Neuron (in vitro differentiated cells): ENCODE results near the gene UBXN10.

Experiments
- H2AFZ ChIP-seq: one replicate; pipeline ENCODE4 v1.6.1; 2013; ENCODE audit warnings: low read depth, mild to moderate bottlenecking, inconsistent platforms, low read length, moderate library complexity
- H3K27me3 ChIP-seq: one replicate; pipeline ENCODE4 v1.6.1; 2013; ENCODE audit warnings: low read length; ENCODE audit not compliant: insufficient read depth
- H3K36me3 ChIP-seq: one replicate; pipeline ENCODE4 v1.6.1; 2013; ENCODE audit warnings: low read length; ENCODE audit not compliant: insufficient read depth
- H3K4me1 ChIP-seq: one replicate; pipeline ENCODE4 v1.6.1; 2013; ENCODE audit warnings: low read length; ENCODE audit not compliant: insufficient read depth
- H3K4me3 ChIP-seq: 2 replicates; pipeline ENCODE4 v1.5.1; 2013; ENCODE audit warnings: mild to moderate bottlenecking, low read length, moderate library complexity
- H3K9me3 ChIP-seq: one replicate; pipeline ENCODE4 v1.6.1; 2013; ENCODE audit warnings: low read length

UBXN10 gene

DNA sequence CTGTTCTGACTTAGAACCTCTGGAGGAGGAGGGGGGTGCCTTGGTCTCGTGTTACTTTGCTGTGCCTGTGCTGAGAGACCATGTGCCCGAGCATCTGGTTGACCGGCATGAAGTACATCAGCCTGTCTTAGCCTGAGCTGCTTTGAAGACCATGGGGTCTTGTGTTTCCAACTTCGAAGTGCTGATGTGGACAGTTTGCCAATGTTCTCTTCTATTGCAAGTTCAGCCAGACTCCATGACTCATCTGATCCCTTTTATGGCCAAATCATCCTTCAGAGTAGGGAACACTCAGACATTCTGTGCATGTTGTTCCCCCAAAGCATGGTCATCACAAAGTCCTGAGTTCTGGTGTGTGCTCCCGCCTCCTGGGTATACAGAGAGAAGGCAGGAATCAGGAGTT lies 6.5 kb downstream of the UBXN10 start:
- Histone ChIP-seq H3K36me3 (no peaks in the 10 kb centered on the region), H3K9me3 (no peaks in the 10 kb centered on the region), H3K4me3 (no peak overlapping the region), H3K27me3 (peaks cover 12% of the 10 kb centered on the region), H3K4me1 (no peaks in the 10 kb centered on the region), H2AFZ (no peak overlapping the region)

DNA sequence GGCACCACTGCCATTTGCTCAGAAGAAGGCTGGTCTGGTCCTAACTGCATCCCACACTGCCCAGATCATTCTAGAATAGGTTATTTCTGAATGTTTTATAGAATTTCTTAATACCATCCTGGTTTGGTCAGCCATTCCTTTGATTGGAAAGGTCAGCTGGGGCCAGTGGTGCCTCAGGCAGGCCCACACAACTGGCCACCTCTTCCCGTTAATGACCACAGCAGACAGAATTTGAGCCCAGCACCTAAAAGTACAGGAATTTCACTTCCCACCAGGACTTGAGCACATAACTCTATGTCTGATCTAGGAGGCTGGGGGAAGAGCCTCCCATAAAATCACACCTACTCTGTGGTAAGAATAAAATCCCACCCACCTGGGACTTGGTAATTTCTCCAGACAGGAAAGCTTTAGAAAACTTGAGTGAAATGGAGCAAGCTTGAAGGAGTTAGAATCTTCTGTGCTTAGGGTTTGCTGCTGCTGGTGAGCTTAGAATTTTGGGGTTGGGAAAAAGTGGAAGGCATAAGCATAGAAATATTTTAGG lies 7.0 kb downstream of the UBXN10 start:
- H3K9me3 ChIP-seq: no peaks in the 10 kb centered on the region
- H2AFZ ChIP-seq: no peak overlapping the region
- H3K4me3 ChIP-seq: no peak overlapping the region
- H3K4me1 ChIP-seq: no peaks in the 10 kb centered on the region
- H3K36me3 ChIP-seq: no peaks in the 10 kb centered on the region
- H3K27me3 ChIP-seq: peaks cover 9% of the 10 kb centered on the region

- Histone ChIP-seq H3K4me3 (no peak overlapping the region), H3K36me3 (no peaks in the 10 kb centered on the region), H2AFZ (no peak overlapping the region), H3K4me1 (no peaks in the 10 kb centered on the region), H3K9me3 (no peaks in the 10 kb centered on the region), H3K27me3 (no peaks in the 10 kb centered on the region)
Measured at GRCh38 chr1:20194224-20194623, 8.3 kb downstream of the UBXN10 start.

DNA sequence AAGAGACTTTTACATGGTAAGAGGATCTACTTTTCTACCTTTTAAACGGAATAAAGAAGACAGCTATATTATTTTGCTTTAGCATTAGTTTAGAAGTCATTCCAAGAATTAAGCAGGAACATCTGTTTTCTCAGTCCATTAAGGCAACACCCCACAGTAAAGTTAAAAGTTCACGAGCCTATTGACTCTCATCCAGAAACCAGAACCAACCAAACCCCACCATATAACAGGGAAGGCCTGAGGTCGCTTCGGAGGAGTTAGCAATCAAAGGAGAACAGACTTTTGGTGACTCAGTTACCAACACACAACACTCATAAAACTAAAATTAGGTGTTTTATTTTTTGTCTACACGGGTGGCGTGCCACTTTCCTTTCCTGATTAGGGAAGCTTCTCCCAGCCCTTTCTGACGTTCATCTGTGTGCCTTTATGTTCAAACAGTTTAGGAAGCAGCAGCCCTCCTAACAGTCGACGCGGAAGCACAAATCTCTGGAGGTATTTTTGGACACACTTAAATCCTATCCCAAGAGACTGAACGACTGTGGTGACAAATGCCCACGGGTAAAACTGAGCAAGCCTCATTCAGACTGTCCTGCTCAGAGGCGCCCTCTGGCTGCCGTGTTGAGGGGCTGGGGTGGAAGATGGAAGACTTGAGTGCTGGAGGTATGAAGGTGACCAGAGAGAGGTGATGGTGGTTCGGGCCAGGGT lies 9.0 kb downstream of the UBXN10 start:
- no peaks in the 10 kb centered on the region for H3K9me3 ChIP-seq
- no peaks in the 10 kb centered on the region for H3K27me3 ChIP-seq
- no peaks in the 10 kb centered on the region for H3K4me1 ChIP-seq
- H3K36me3 ChIP-seq: no peaks in the 10 kb centered on the region
- no peak overlapping the region for H2AFZ ChIP-seq
- H3K4me3 ChIP-seq: no peak overlapping the region

DNA sequence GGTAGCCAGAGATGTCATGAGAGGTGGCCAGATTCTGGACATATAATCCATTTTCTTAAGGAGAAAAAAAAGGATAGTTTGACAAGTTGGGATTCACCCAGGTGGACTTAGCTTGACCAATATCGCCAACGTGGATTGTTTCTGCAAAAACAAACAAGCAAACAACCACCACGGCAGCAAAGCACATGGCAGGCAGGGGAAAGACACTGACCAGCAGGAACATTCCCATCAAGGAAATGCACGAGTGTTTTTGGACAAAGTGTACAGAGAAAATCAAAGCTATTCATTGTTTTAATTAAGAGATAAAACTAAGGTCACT lies 9.5 kb downstream of the UBXN10 start:
- no peak overlapping the region for H3K4me3 ChIP-seq
- no peak overlapping the region for H2AFZ ChIP-seq
- H3K36me3 ChIP-seq: no peaks in the 10 kb centered on the region
- no peaks in the 10 kb centered on the region for H3K4me1 ChIP-seq
- H3K9me3 ChIP-seq: no peaks in the 10 kb centered on the region
- H3K27me3 ChIP-seq: peaks cover 2% of the 10 kb centered on the region

DNA sequence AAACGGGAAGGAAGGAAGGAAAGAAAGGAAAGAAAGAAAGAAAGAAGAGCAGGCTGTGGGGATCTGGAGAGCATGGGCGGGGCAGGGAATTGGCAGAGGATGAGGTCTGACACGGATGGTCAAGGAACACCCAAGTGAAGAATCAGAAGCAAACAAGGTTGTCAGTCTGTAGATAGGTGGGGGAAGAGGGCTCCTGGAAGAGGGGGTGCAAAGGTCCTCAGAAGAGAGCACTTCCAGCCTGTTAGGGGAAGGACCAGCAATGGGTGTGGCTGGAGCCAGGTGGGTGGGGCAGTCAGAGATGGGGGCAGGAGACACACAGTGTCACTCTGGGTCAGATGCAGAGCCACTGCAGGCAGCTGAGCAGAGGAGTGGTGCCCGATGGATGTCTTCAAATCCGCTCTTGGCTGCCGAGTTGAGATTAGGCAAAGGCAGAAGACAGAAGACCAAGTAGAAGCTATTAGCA lies 11.5 kb downstream of the UBXN10 start:
- H3K36me3 ChIP-seq: no peaks in the 10 kb centered on the region
- H3K27me3 ChIP-seq: peaks cover 4% of the 10 kb centered on the region
- H3K9me3 ChIP-seq: no peaks in the 10 kb centered on the region
- no peaks in the 10 kb centered on the region for H3K4me1 ChIP-seq
- H3K4me3 ChIP-seq: no peak overlapping the region
- no peak overlapping the region for H2AFZ ChIP-seq

- no peaks in the 10 kb centered on the region for H3K4me1 ChIP-seq
- H3K9me3 ChIP-seq: no peaks in the 10 kb centered on the region
- H3K36me3 ChIP-seq: no peaks in the 10 kb centered on the region
- no peak overlapping the region for H3K4me3 ChIP-seq
- no peak overlapping the region for H2AFZ ChIP-seq
- H3K27me3 ChIP-seq: peaks cover 4% of the 10 kb centered on the region
Measured at GRCh38 chr1:20198296-20198695, 12.4 kb downstream of the UBXN10 start.

DNA sequence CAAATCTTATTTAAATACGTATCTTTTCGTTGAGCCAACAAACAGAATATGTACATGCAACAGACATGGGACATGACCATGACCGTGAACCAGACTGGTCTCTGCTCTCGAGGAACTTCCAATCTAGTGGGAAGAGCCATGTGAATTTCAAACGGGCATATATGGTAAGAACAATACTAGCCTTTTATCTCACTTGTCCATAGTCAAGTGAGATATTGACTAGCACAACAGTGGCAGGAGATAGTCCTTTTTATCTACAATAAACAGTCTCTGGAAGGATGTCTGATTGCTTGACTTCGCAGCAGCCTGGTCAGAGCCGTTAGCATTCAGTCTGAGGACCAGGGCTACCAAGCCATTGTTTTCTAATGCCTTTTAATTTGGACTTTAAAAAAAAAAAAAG lies 13.0 kb downstream of the UBXN10 start:
- Histone ChIP-seq H3K27me3 (peaks cover 4% of the 10 kb centered on the region), H3K9me3 (no peaks in the 10 kb centered on the region), H2AFZ (no peak overlapping the region), H3K4me3 (no peak overlapping the region), H3K4me1 (no peaks in the 10 kb centered on the region), H3K36me3 (no peaks in the 10 kb centered on the region)

DNA sequence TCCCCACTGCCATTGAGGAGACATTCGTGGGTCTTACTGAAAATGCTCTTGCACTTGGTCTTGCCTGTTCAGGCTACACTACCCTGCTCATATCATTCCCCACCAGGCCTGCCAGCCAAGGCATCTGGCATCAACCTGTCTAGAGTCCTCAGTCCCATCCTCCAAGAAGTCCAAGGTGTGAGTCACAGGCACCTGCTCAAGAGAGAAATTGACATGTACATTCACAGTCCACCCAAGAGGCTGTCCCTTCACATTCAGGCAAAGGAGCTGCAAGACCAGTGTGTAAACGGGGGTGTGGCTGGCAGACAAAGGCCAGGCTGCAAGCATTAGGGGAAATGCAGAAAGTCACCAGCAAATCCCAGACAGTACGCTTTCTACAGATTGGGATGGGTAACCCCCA lies 13.5 kb downstream of the UBXN10 start:
- peaks cover 4% of the 10 kb centered on the region for H3K27me3 ChIP-seq
- H3K36me3 ChIP-seq: no peaks in the 10 kb centered on the region
- no peaks in the 10 kb centered on the region for H3K9me3 ChIP-seq
- H2AFZ ChIP-seq: no peak overlapping the region
- no peak overlapping the region for H3K4me3 ChIP-seq
- no peaks in the 10 kb centered on the region for H3K4me1 ChIP-seq

DNA sequence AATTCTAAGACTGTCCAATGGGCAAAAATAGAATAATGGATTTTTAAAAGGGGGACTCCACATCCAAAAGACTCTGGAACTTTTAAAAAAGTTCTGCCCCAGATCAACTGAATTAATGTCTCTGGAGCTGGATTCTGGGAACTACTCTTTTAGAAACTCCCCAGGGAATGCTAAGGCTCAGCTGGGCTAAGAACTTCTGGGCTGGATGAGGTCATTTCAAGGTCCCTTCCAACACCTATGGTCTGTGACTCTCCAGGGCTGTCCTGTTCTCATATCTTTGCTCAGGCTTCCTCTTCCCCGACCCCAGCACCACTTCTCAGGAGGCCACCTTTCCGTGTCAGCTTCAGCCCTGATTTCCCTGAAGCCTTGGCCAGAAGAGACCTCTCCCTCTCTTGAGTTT lies 13.9 kb downstream of the UBXN10 start:
- Histone ChIP-seq H3K27me3 (peaks cover 4% of the 10 kb centered on the region), H3K4me1 (no peaks in the 10 kb centered on the region), H3K9me3 (no peaks in the 10 kb centered on the region), H3K36me3 (no peaks in the 10 kb centered on the region), H2AFZ (no peak overlapping the region), H3K4me3 (no peak overlapping the region)

DNA sequence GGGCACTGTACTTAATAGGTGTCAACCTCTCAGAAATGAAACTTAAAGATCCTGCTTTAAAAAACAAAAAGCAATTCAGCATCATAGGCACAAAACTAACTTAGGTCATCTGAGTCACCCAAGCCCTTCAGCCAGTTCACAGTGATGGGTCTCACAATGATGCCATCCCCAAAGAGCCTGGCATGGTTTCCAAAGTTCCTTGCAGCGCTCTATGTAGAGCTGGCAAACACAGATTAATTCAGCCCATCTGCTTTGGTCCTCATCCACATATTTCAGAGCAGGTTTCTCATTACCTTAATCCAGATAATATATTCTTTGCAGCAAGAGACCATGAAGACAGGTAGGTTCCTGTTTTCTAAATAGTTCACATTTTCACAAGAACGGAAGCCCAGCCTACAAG lies 15.1 kb downstream of the UBXN10 start:
- Histone ChIP-seq H3K27me3 (peaks cover 4% of the 10 kb centered on the region), H2AFZ (no peak overlapping the region), H3K4me1 (no peaks in the 10 kb centered on the region), H3K4me3 (no peak overlapping the region), H3K36me3 (no peaks in the 10 kb centered on the region), H3K9me3 (no peaks in the 10 kb centered on the region)

- H3K9me3 ChIP-seq: no peaks in the 10 kb centered on the region
- no peak overlapping the region for H2AFZ ChIP-seq
- H3K4me1 ChIP-seq: no peaks in the 10 kb centered on the region
- no peaks in the 10 kb centered on the region for H3K36me3 ChIP-seq
- H3K4me3 ChIP-seq: no peak overlapping the region
- peaks cover 4% of the 10 kb centered on the region for H3K27me3 ChIP-seq
Measured at GRCh38 chr1:20202166-20202565, 16.3 kb downstream of the UBXN10 start.

DNA sequence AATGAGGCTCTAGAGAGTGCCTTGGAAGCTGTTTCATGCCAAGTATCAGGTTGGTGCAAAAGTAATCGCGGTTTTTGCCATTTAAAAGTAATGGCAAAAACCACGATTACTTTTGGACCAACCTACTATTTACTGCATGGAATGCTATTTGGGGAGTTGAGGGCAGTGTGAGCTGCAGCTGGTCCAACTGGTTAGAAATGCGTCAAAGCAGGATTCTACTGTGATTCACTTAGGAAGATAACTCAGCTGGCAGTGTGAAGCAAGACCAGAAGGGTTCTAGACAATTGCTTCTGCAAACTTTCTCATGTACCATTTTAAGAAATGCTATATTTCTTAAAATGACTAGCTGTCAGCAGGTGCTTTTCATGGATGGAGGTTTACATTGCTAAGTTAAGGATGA lies 21.6 kb downstream of the UBXN10 start:
- Histone ChIP-seq H2AFZ (no peak overlapping the region), H3K4me3 (no peak overlapping the region), H3K27me3 (peaks cover 5% of the 10 kb centered on the region), H3K9me3 (no peaks in the 10 kb centered on the region), H3K36me3 (no peaks in the 10 kb centered on the region), H3K4me1 (no peaks in the 10 kb centered on the region)

DNA sequence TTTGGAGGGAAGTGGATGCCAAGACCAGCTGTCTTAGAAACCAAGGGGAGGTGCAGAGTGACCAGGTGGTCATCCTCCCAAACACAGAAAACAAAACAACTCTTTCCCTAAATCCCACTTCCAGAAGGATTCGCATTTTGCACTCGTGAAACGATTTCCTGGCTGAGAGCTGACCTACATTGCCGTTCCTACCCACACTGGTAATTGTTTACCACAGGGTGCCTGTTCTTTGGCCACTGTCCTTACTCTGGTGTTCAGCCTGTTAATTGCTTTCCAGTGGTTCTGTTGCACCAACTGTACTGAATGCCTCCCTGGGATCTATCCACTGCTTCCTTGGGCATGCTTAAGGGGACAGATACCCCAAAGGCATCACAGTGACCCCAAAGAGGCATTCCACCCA lies 23.6 kb downstream of the UBXN10 start:
- Histone ChIP-seq H3K27me3 (peaks cover 6% of the 10 kb centered on the region), H3K4me1 (no peaks in the 10 kb centered on the region), H3K36me3 (no peaks in the 10 kb centered on the region), H3K9me3 (no peaks in the 10 kb centered on the region), H2AFZ (no peak overlapping the region), H3K4me3 (no peak overlapping the region)
